SK-N-SH treated with all-trans-retinoic acid at 6 μM for 48 hours (cell line): ENCODE results near the gene RUSC2.
"Not testable (repeated sequence)": the region's sequence is repeated elsewhere in the genome, so short reads cannot be mapped to it uniquely, and the experiment has no call there.

Source experiments
- ATAC-seq: fragments of 200-7000 bp; cut with Tn5 transposase; 3 replicates; pipeline ENCODE4 v1.9.1; 2020; ENCODE audit warnings: mild to moderate bottlenecking, moderate library complexity
- CREB5 ChIP-seq: fragments of 250-450 bp; sonication (Bioruptor Pico); IDR thresholded peaks from 2 replicates; pipeline ENCODE4 v1.5.1; 2020; ENCODE audit warnings: low read depth, mild to moderate bottlenecking, moderate library complexity
- CSRNP3 ChIP-seq: fragments of 250-450 bp; sonication (Bioruptor Pico); IDR thresholded peaks from 2 replicates; pipeline ENCODE4 v1.5.1; 2021; ENCODE audit warnings: mild to moderate bottlenecking, moderate library complexity
- ISL1 ChIP-seq: fragments of 250-450 bp; sonication (Bioruptor Pico); IDR thresholded peaks from 2 replicates; pipeline ENCODE4 v2.1.2; 2022; ENCODE audit warnings: mild to moderate bottlenecking, moderate library complexity
- PATZ1 ChIP-seq: fragments of 250-450 bp; sonication (Bioruptor Pico); IDR thresholded peaks from 2 replicates; pipeline ENCODE4 v1.8.0; 2020; ENCODE audit warnings: mild to moderate bottlenecking, moderate library complexity, borderline replicate concordance
- PPARA ChIP-seq: fragments of 250-450 bp; sonication (Bioruptor Pico); IDR thresholded peaks from 2 replicates; pipeline ENCODE4 v1.5.0; 2020; ENCODE audit warnings: mild to moderate bottlenecking, borderline replicate concordance
- RARB ChIP-seq: fragments of 250-450 bp; sonication (Bioruptor Pico); IDR thresholded peaks from 2 replicates; pipeline ENCODE4 v1.8.0; 2021; ENCODE audit warnings: mild to moderate bottlenecking, moderate library complexity
- TCF4 ChIP-seq: fragments of 250-450 bp; sonication (Bioruptor Pico); IDR thresholded peaks from 2 replicates; pipeline ENCODE4 v1.8.0; 2021; ENCODE audit warnings: mild to moderate bottlenecking, moderate library complexity, borderline replicate concordance
- TOX ChIP-seq: fragments of 250-450 bp; sonication (Bioruptor Pico); IDR thresholded peaks from 2 replicates; pipeline ENCODE4 v1.8.0; 2021; ENCODE audit warnings: mild to moderate bottlenecking, moderate library complexity, borderline replicate concordance
- ZC3H10 ChIP-seq: fragments of 250-450 bp; sonication (Bioruptor Pico); IDR thresholded peaks from 2 replicates; pipeline ENCODE4 v1.5.1; 2021; ENCODE audit warnings: mild to moderate bottlenecking, moderate library complexity
- ZFP3 ChIP-seq: fragments of 250-450 bp; sonication (Bioruptor Pico); IDR thresholded peaks from 2 replicates; pipeline ENCODE4 v1.5.0; 2020; ENCODE audit warnings: mild to moderate bottlenecking, moderate library complexity
- ZFP30 ChIP-seq: fragments of 450-650 bp; formaldehyde crosslinking; IDR thresholded peaks from 2 replicates; pipeline ENCODE4 v1.5.0; 2022; ENCODE audit warnings: mild to moderate bottlenecking, moderate library complexity
- ZNF70 ChIP-seq: fragments of 450-650 bp; formaldehyde crosslinking; IDR thresholded peaks from 2 replicates; pipeline ENCODE4 v1.5.0; 2020; ENCODE audit warnings: mild to moderate bottlenecking, moderate library complexity
- ZNF8 ChIP-seq: fragments of 450-650 bp; formaldehyde crosslinking; IDR thresholded peaks from 2 replicates; pipeline ENCODE4 v1.5.0; 2020; ENCODE audit warnings: mild to moderate bottlenecking, moderate library complexity
- TF ChIP-seq, protein P1 (sequence below): fragments of 250-450 bp; sonication (Bioruptor Pico); IDR thresholded peaks from 2 replicates; pipeline ENCODE4 v1.5.0; 2020; ENCODE audit warnings: mild to moderate bottlenecking, moderate library complexity
- TF ChIP-seq, protein P2 (sequence below): fragments of 250-450 bp; sonication (Bioruptor Pico); IDR thresholded peaks from 2 replicates; pipeline ENCODE4 v1.8.0; 2021; ENCODE audit warnings: low read depth, mild to moderate bottlenecking, moderate library complexity, borderline replicate concordance

Gene RUSC2

GRCh38 chr9:35488566-35489312 is 1.2 kb upstream of the RUSC2 start:
- ATAC-seq = no peak
- TF ChIP-seq CSRNP3 (no peak), TOX (CRISPR knock-in tag) (no peak), RARB (CRISPR knock-in tag) (no peak), PPARA (CRISPR knock-in tag) (no peak)

DNA sequence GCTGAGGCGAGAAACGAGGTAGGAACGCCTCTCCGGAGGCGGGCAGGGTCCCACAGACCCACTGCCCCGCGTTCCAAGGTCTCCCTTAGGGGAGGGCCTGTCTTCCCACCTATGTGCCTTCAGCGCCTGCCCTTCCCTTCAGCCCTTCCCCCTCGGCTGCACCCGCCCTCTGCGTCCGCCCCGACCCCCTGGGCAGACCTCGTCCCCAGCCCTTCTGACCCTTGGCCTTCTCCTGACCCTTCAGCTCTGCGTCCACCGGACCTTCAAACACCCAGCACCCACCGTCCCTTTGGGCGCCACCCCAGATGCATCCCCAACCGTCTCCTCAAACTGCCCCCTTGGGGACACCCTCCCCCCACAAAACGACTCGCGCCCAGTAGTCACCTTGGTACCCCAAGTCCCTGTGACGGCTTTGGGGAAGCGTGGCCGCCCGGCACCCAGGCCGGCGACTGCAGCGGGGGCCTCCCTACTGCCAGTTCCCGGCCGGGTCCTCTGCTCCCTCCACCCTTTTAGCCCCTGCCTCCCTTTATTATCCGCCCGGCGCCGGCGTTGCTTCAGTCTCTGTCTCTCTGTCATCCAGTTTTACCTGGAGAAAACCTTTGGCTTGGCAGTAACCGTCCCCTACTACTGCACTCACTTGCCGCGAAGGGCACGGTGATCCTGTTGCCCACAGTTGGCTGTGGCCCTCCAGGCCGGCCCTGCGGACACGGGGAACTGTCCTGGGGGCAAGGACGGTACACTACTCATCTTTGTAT is 421 bp downstream of the RUSC2 start:
- ATAC-seq = peak; percentile 5; the same call in 2 of the 3 replicates
- TF ChIP-seq RARB (CRISPR knock-in tag) (no peak), CREB5 (CRISPR knock-in tag) (no peak), ZC3H10 (CRISPR knock-in tag) (no peak)
- TF ChIP-seq, protein P1, sequence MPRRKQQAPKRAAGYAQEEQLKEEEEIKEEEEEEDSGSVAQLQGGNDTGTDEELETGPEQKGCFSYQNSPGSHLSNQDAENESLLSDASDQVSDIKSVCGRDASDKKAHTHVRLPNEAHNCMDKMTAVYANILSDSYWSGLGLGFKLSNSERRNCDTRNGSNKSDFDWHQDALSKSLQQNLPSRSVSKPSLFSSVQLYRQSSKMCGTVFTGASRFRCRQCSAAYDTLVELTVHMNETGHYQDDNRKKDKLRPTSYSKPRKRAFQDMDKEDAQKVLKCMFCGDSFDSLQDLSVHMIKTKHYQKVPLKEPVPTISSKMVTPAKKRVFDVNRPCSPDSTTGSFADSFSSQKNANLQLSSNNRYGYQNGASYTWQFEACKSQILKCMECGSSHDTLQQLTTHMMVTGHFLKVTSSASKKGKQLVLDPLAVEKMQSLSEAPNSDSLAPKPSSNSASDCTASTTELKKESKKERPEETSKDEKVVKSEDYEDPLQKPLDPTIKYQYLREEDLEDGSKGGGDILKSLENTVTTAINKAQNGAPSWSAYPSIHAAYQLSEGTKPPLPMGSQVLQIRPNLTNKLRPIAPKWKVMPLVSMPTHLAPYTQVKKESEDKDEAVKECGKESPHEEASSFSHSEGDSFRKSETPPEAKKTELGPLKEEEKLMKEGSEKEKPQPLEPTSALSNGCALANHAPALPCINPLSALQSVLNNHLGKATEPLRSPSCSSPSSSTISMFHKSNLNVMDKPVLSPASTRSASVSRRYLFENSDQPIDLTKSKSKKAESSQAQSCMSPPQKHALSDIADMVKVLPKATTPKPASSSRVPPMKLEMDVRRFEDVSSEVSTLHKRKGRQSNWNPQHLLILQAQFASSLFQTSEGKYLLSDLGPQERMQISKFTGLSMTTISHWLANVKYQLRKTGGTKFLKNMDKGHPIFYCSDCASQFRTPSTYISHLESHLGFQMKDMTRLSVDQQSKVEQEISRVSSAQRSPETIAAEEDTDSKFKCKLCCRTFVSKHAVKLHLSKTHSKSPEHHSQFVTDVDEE (CRISPR knock-in tag) = no peak
- TF ChIP-seq, all 23 proteins: peak for 0

DNA sequence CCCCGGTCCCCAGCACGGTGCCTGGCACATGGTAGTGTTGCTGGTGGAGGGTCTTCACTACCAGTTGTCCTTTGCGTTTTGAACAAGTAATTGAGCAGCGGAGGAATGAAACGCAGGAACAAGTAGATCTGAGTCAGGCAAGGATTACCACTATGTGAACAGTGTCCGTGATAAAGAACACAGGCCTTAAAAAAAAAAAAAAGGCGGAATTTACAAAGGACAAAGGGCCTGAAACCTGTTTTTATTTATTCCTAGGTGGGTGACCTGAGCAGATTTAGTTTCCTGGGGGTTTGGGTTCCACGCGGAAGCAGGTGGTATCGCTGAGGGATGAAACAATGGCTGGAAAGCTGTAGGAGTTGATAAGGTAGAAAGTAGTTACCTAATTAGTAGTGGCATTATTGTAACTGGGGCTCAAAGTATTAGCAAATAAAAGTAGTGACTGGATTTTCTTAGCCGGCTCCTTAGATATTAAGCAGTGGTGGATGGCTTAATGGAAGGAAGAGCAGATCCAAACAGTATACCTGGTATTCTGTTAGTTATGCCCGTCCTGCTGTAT is 1.1 kb downstream of the RUSC2 start:
- ATAC-seq = peak; percentile 1; the same call in 1 of the 3 replicates
- no peak for TF ChIP-seq ZC3H10 (CRISPR knock-in tag)
- TF ChIP-seq TOX (CRISPR knock-in tag) = no peak
- no peak for TF ChIP-seq PPARA (CRISPR knock-in tag)
- TF ChIP-seq PATZ1 = no peak
- TF ChIP-seq, all 23 proteins: peak for 0

DNA sequence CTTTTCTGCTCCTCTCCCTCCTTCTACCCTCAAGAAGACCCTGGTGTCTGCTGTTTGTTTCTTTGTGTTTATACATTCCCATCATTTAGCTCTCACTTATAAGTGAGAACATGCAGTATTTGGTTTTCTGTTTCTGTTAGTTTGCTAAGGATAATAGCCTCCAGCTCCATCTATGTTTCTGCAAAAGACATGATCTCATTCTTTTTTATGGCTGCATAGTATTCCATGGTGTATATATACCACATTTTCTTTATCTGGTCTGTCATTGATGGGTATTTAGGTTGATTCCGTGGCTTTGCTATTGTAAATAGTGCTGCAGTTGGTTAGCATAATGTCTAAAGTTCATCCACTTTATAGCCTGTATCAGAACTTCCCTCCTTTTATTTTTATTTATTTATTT is 3.2 kb downstream of the RUSC2 start:
- TF ChIP-seq ZNF8 (CRISPR knock-in tag) = peak; percentile 78

DNA sequence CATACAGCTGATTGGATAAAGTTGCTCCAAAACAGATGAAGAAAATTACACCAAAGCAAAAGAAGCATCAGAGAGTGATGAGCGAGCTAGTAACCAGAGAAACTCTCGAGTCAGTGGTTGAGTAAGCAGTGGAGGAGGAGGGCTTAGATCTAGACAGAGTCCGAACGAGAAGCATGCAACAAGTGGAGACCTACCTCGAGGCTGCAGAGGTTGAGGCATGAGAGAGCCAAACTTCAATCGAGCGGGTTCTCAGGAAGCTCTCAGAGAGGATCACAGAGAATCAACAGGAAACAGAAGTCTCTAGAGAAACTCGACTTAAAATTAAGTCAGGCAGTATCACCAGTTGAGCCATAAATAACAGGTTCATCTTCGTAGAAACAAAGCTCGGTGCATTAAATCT is 6.1 kb downstream of the RUSC2 start:
- no peak for ATAC-seq
- no peak for TF ChIP-seq CSRNP3
- TF ChIP-seq TCF4 (CRISPR knock-in tag) = no peak
- TF ChIP-seq ZFP3 (CRISPR knock-in tag) = no peak
- no peak for TF ChIP-seq CREB5 (CRISPR knock-in tag)
- TF ChIP-seq ZFP30 (CRISPR knock-in tag) = no peak
- TF ChIP-seq ZNF8 (CRISPR knock-in tag) = no peak
- TF ChIP-seq, protein P2, sequence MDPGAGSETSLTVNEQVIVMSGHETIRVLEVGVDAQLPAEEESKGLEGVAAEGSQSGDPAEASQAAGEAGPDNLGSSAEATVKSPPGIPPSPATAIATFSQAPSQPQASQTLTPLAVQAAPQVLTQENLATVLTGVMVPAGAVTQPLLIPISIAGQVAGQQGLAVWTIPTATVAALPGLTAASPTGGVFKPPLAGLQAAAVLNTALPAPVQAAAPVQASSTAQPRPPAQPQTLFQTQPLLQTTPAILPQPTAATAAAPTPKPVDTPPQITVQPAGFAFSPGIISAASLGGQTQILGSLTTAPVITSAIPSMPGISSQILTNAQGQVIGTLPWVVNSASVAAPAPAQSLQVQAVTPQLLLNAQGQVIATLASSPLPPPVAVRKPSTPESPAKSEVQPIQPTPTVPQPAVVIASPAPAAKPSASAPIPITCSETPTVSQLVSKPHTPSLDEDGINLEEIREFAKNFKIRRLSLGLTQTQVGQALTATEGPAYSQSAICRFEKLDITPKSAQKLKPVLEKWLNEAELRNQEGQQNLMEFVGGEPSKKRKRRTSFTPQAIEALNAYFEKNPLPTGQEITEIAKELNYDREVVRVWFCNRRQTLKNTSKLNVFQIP = no peak
- no peak for TF ChIP-seq ZNF70 (CRISPR knock-in tag)
- TF ChIP-seq ZC3H10 (CRISPR knock-in tag) = no peak
- no peak for TF ChIP-seq ISL1 (CRISPR knock-in tag)

More for the DNA sequence above, 3.2 kb downstream of the RUSC2 start:
- ATAC-seq = not testable (repeated sequence)

GRCh38 chr9:35498245-35498644 is 8.3 kb downstream of the RUSC2 start:
- ATAC-seq = not testable (repeated sequence)
